Fibroblast of peridontal ligament (primary cell): ENCODE data around the gene CLDN6.
A peak's percentile ranks its signal among the peaks of the same experiment; 100 is the strongest.

Source experiments
- DNase-seq: peaks from one replicate; pipeline ENCODE4 v3.0.0-alpha.2; 2010; ENCODE audit errors: extremely low read depth

Gene CLDN6

DNA sequence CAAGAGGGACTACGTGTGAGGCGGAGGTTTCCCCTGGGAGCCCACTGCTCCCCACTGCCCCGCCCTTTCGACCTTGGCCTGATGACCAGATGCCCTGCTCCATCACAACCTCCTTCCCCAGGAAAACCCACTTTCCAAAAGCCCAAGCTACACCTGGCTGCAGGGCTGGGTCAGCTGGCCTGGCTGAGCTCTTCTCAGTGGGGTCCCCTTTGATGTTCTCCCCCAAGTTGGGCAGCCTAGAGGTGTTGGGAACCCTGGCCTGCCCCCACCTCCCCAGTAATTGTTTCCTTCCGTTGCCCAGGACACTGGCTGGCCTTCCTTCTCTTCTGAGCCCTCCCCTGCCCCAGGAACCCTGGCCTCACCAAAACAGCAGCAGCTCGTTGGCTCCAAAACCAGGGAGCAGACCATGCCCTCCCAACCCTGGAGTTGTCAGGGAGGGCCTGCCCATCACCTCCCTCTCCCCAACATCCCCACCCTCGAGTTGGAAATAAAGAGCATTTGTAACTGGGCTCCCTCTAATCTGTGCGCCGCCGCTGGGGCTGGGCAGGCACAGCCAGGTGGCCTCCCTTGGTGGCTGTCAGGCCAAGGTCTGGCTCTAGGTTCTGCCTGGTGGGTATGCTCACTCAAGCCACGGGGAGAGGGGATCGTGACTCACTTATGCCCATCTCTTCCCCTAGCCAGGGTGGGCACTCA, 3.8 kb downstream of the CLDN6 start:
- DNase-seq, result no peak

- no peak for DNase-seq
Measured at GRCh38 chr16:3013491-3013951, 4.5 kb downstream of the CLDN6 start.

DNA sequence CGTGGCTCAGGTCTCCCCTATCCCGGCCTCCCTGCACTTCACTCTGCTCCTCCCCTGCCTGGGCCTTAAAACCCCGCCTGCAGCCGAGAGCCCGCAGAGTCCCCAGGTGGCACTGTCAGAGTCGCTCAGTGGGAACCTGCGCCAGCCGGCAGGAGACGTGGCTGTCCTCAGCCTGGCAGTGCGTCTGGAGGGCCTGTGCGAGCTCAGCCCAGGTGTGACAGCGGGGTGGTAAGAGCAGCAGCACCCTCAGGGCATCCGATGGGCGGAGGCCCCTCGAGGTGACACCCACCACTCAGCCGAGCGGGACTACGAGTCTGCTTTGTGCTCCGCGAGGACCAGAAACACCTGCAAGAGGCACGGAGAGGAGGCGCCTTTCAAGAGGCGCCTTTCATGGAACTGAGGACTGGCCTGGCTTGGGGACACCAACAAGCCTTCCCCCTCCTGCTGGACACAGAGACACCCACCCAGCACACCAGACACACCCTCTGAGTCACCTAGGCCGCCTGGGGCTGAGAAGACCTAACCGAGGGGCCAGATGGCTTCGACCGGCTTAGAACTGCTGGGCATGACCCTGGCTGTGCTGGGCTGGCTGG, 5.1 kb downstream of the CLDN6 start, which contains the start of gene CLDN9:
Gene CLDN9, plus strand, starts transcription at position 96 of the 593 bp plus-strand sequence. Its CDS starts 440 bp downstream, at position 536.
- no peak for DNase-seq

- DNase-seq, result no peak
Measured at GRCh38 chr16:3012246-3012645, 5.7 kb downstream of the CLDN6 start.

DNA sequence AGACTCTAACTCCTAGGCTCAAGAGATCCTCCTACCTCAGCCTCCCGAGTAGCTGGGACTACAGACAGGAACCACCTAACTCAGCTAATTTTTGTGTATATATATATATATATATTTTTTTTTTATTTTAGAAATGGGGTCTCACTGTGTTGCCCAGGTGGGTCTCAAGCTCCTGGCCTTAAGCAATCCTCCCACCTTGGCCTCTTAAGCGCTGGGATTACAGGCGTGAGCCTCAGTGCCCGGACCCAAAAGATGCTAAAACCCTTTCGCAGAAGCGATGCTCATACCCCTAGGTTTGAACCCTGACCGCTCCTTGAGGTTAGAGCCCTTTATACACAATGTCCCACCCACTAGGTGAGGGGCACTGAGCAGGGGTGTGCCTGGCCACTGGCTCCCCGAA, 7.5 kb downstream of the CLDN6 start:
- DNase-seq, result no peak

- DNase-seq, result no peak
Measured at GRCh38 chr16:3009568-3010390, 8.2 kb downstream of the CLDN6 start.

DNA sequence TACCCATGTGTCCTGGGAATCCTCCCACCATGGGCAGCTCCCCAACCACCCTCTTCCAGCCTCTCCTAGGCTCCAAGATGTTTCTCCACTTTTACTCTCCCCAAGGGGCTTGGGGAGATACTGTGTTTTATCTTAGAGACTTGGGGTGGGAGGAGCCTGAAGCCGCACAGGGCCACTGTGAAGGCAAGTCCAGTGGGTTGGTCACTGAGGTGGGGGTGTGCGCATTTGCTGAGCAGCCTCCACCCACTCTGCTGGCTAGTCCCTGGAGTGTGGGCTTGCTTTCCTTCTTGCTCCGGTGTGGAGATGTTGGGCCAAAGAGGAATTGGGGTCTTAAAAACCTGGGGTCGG, 9.3 kb downstream of the CLDN6 start:
- DNase-seq, result no peak

DNA sequence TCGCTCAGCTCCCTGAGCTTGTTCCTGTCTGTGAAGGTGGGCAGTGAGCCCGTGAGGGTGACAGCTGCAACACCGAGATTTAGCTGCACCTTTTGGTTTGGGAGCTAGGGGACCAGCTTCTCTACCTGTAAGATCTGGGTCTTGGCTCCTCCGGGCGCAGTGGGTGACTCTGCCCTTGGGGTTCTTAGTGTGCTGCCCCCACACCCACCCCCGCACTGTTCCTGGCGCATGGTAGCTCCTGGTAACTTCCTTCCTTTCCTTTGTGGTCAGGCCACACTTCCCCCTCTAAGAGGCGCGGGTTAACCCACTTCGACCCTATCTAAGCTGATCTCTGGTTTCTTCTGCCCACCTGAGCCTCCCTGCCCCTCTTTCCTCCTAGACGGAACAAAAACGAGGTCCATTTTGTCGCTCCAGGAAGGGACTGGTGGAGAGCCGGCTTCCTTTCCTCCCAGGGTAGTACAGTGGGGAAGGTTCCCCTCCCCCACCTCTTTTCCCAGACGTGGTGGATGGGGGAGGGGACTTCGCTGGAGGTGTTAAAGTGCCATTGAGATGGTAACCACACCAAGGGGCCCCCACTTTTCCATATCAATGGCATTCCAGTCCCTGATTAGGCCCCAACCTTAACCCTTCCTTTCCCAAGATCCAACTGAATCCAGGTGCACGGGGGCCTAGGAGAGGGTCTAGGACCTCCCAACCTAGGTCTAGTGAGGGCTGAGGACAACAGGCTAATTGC, 9.9 kb downstream of the CLDN6 start:
- no peak for DNase-seq

GRCh38 chr16:3007059-3007956, 10.7 kb downstream of the CLDN6 start:
- DNase-seq, result no peak

GRCh38 chr16:3004781-3005284, 13.2 kb downstream of the CLDN6 start:
- no peak for DNase-seq

DNA sequence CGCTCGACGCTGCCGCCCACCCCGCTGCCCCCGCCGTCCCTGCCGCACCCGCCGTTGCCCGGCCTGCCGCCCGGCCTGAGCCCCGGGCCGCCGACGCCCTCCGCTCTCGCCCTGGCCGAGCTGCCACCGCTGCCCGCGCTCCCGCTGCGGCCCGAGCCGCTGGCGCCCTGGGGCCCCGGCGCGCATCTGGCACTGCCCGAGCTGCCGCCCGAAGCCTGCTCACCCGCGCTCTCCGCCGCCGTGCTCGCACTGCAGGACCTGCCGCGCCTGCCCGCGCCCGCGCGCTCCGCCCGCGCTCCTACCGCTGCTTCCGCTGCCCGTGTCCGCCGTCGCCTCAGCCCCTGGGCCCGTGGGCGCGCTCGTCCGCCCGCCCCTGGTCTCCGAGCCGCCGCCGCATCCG, 13.7 kb downstream of the CLDN6 start:
- no peak for DNase-seq

DNA sequence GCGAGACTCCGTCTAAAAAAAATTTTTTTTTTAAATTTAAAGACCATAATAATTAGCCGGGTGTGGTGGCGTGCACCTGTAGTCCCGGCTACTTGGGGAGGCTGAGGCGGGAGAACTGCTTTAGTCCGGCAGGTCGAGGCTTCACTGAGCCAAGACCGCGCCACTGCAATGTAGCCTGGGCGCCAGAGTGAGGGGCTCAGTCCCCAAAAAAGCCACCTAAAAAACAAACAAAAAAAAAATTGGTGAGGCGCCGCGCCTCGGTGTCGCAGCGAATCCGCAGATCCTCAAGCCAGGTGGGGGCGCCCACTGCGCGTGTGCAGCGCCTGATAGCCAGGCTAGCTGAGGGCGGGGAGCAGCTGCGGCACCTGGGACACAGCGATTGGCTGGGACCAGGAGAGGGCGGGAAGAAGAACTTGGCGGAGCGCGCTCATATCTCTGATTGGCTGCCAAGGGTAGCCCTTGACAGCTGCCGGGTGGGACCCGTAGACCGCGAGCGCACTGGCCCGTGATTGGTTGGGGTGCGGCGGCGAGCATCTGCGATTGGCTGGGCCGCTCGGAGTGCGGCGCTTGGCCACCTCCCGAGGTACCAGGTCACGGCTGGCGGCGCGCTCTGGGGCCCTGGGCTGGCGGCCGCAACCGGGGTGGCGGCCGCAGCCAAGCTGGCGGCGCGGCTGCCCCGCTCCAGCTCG, 14.3 kb downstream of the CLDN6 start:
- DNase-seq, result peak; percentile 95

- no peak for DNase-seq
Measured at GRCh38 chr16:3001316-3001715, 16.7 kb downstream of the CLDN6 start.

DNA sequence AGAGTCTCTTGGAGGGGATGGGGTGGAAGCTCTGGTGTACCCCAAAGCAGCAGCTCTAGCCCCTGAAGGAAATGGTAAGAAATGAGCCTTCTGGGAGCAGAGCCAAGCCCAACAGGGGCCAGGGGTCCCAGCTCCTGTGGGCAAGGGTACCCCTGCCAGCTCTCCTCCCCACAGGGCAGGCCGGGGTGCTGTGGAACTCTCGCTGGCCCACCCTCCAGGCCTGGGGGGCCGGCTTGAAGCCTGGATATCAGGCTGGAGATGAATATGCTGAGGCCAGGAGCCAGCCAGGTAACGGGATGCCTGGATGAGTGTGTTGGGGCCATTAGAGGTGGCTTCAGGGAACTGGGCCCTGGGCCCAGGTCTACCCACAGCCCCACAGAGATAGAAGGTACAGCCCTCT, 17.4 kb downstream of the CLDN6 start:
- no peak for DNase-seq

DNA sequence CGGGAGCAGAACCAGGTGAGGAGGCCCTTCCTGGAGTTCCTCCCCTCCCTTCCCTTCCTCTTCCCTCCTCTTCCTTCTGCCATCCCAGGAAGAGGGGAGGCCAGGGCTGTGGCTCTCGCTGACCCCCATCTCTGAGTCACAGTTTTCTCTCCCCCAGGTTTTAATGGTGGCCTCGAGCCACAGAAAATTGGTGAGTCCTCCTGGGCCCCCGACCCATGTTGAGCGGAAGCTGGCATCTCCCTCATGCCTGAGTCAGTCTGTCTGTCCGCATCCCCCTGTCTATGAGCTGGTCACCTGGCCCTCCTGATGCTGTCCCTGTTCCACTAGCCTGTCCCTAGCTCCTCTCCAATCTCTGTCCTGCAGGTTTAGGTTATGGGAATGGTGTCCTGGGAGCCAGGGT, 18.1 kb downstream of the CLDN6 start:
- no peak for DNase-seq

DNA sequence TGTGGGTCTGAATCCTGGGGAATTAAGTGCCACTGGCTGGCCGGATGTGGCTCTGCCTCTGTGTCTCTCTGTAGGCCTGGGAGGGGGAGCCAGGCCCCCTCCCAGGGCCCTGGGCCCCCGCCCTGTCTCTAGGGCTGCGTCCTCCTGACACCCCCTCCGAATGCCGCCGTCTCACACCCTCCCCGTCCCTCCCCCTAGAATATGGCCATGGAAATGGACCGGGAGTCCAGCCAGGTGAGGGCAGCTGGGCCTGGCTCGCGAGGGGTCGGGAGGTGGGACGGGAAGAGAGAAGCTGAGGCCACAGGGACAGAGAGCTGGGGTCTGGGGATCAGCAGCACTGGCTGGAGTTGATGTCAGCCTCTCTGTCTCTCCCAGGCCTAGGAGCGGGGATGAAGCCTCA, 21.7 kb downstream of the CLDN6 start:
- no peak for DNase-seq

DNA sequence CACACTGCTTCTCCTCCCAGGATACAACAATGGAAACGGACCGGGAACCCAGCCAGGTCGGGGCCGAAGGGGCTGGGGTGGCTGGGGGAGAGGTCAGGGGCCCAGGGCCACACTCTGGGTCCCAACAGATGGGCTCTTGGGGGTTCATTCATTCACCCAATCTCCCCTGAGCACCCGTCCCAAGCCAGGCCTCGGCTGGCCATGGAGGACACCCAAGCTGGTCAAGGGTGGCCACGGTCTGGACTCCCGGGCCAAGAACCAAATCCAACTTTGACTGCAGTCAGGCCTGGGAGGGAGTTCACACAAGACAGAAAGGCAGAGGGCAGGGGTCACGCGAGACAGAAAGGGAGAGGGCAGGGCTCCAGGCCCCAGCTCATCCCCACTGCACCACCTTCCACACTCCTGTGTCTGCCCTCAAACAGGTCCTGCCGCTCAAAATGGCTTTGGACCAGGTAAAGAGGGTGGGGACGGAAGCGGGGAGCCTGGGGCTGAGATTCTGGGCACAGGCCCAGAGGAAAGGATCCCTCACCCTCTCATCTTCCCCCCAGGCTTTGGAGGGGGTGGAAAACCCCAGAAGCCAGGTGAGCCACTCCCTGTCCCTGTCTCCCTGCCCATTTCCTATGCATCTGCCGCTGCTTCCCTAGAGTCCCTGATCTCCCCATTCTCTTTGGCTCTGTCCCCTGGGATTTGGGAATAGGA, 25.5 kb downstream of the CLDN6 start:
- DNase-seq, result no peak

GRCh38 chr16:2991566-2992261, 26.3 kb downstream of the CLDN6 start:
- DNase-seq, result no peak

DNA sequence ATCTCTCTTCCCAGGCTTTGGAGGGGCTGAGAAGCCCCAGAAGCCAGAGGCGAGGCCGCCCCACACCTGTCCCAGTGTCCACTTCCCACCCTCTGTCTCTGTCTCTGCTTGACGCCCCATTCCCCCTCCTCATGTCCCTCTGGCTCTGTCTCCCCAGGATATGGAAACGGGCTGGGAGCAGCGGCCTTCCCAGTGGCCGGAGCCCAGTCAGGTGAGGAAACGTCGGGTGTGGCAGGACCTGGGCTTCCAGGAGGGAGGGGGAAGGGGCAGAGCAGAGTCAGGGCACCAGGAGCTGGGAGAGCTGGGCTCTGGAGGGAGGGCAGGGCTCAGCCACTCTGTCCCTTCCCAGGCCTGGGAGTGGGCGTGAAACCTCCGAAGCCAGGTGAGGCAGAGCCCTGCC, 27.1 kb downstream of the CLDN6 start:
- DNase-seq, result no peak
